HCT116 (cell line): Measurements from ENCODE around the gene CCDC83. TPM values are rescaled to one million over a fixed set of nuclear protein-coding genes. Genes with fewer than 3 reads are reported as not detected.

Source experiments
- ATAC-seq: fragments of 200-7000 bp; cut with Tn5 transposase; 2 replicates; pipeline ENCODE4 v1.9.1; 2020; ENCODE audit warnings: mild to moderate bottlenecking, moderate library complexity
- BruUV-seq: library from RNA; stranded (reverse); fragments of 400-500 nt; replicated peaks from 2 replicates; lab custom pipeline; 2021; lab: Mats Ljungman, UMichigan
- CTCF ChIA-PET: fragments of 300-600 bp; sonication (Branson Sonifier 250); formaldehyde crosslinking; loops from one replicate; lab custom pipeline; 2021; ENCODE audit warnings: antibody characterized with exemption; lab: Charles Lee
- POLR2A ChIA-PET: fragments of 300-600, 350-600 bp; sonication (Branson Sonifier 250); formaldehyde crosslinking; loops from one replicate; lab custom pipeline; 2021; ENCODE audit warnings: antibody characterized with exemption; lab: Charles Lee
- RAD21 ChIA-PET, 2 experiments: fragments of 300-600 bp; sonication (Branson Sonifier 250); formaldehyde crosslinking; loops; one replicate each; lab custom pipeline; 2023; ENCODE audit warnings: low total read pairs in 2 of 2; ENCODE audit not compliant: uncharacterized antibody in 2 of 2, unreplicated experiment in 2 of 2, low non-redundant PET in 1 of 2; lab: Charles Lee
- DNase-seq: peaks from one replicate; pipeline ENCODE4 v3.0.0-alpha.2; 2010; ENCODE audit warnings: low read depth, low spot score
- H2AFZ ChIP-seq: fragments of 200-600 bp; shearing (Covaris generic), sonication (generic); 2 replicates; pipeline ENCODE4 v1.6.1; 2017; ENCODE audit warnings: low read depth, mixed run types, mixed read lengths, antibody characterized with exemption, low read length; ENCODE audit not compliant: poor library complexity, severe bottlenecking
- H3K27ac ChIP-seq: 2 replicates; pipeline ENCODE4 v1.5.1; 2012; ENCODE audit warnings: low read depth, low read length
- H3K27me3 ChIP-seq: fragments of 200-600 bp; sonication (generic); 2 replicates; pipeline ENCODE4 v1.6.1; 2016; ENCODE audit warnings: mixed run types, low read length, mixed read lengths; ENCODE audit not compliant: insufficient read depth
- H3K36me3 ChIP-seq, 2 experiments: fragments of 200-500 bp in 1 of 2; fragments of 200-600 bp in 1 of 2; sonication (Bioruptor generic) in 1 of 2; sonication (generic) in 1 of 2; 2 replicates each; pipeline versions ENCODE4 v1.5.1 to v1.6.1; 2014 to 2016; ENCODE audit warnings: low read length in 2 of 2, inconsistent platforms in 1 of 2, mixed read lengths in 1 of 2, mixed run types in 1 of 2; ENCODE audit not compliant: insufficient read depth in 2 of 2, control insufficient read depth in 1 of 2
- H3K4me1 ChIP-seq, 2 experiments: fragments of 200-600 bp in 1 of 2; sonication (generic) in 1 of 2; 2 replicates each; pipeline versions ENCODE4 v1.5.1 to v1.6.1; 2012 to 2017; ENCODE audit warnings: low read length in 2 of 2, inconsistent platforms in 1 of 2, mild to moderate bottlenecking in 1 of 2, mixed read lengths in 1 of 2, mixed run types in 1 of 2, moderate library complexity in 1 of 2; ENCODE audit not compliant: insufficient read depth in 2 of 2, control insufficient read depth in 1 of 2
- H3K4me2 ChIP-seq: fragments of 200-600 bp; sonication (generic); 2 replicates; pipeline ENCODE4 v1.6.1; 2017; ENCODE audit warnings: mixed run types, low read length, mixed read lengths
- H3K4me3 ChIP-seq, 2 experiments: fragments of 200-600 bp in 1 of 2; sonication (generic) in 1 of 2; replicated peaks in 1 of 2; 2 replicates each; pipeline ENCODE4 v1.5.1; 2011 to 2016; ENCODE audit warnings: low read length in 2 of 2, control low read depth in 1 of 2, low read depth in 1 of 2, mild to moderate bottlenecking in 1 of 2, mixed read lengths in 1 of 2, mixed run types in 1 of 2
- H3K79me2 ChIP-seq: fragments of 200-600 bp; sonication (generic); 2 replicates; pipeline ENCODE4 v1.6.1; 2017; ENCODE audit warnings: mild to moderate bottlenecking, mixed run types, low read length, moderate library complexity, mixed read lengths; ENCODE audit not compliant: insufficient read depth
- H3K9ac ChIP-seq: fragments of 200-600 bp; sonication (generic); 2 replicates; pipeline ENCODE4 v1.6.1; 2016; ENCODE audit warnings: low read length, mixed read lengths
- H3K9me2 ChIP-seq: fragments of 200-600 bp; sonication (generic), shearing (Covaris generic); 2 replicates; pipeline ENCODE4 v1.6.1; 2017; ENCODE audit warnings: mixed run types, mild to moderate bottlenecking, moderate library complexity; ENCODE audit not compliant: insufficient read depth
- H3K9me3 ChIP-seq, 2 experiments: fragments of 200-500 bp in 1 of 2; fragments of 200-600 bp in 1 of 2; sonication (Bioruptor generic) in 1 of 2; sonication (generic) in 1 of 2; 2 replicates each; pipeline ENCODE4 v1.6.1; 2014 to 2017; ENCODE audit warnings: low read length in 2 of 2, mixed read lengths in 2 of 2, inconsistent platforms in 1 of 2, low read depth in 1 of 2, mild to moderate bottlenecking in 1 of 2, mixed run types in 1 of 2, moderate library complexity in 1 of 2; ENCODE audit not compliant: control insufficient read depth in 1 of 2, insufficient read depth in 1 of 2
- H4K20me1 ChIP-seq: fragments of 200-600 bp; sonication (generic), shearing (Covaris generic); 2 replicates; pipeline ENCODE4 v1.6.1; 2017; ENCODE audit warnings: mixed run types, mild to moderate bottlenecking, moderate library complexity; ENCODE audit not compliant: insufficient read depth
- ATF3 ChIP-seq: IDR thresholded peaks from 2 replicates; pipeline ENCODE4 v1.6.1; 2012
- CTCF ChIP-seq, 3 experiments: fragments of 200-600 bp in 1 of 3; sonication (generic) in 1 of 3; IDR thresholded peaks in 2 of 3; conservative IDR thresholded peaks in 1 of 3; 2 replicates each; pipeline ENCODE4 v1.5.1; 2012 to 2017; ENCODE audit warnings: low read depth in 2 of 3, low read length in 2 of 3, antibody characterized with exemption in 1 of 3, borderline replicate concordance in 1 of 3, control low read depth in 1 of 3, mild to moderate bottlenecking in 1 of 3, mixed read lengths in 1 of 3, mixed run types in 1 of 3, moderate library complexity in 1 of 3; ENCODE audit not compliant: insufficient read depth in 1 of 3
- EGR1 ChIP-seq: IDR thresholded peaks from 2 replicates; pipeline ENCODE4 v1.6.1; 2012; ENCODE audit warnings: low read depth
- ELF1 ChIP-seq: IDR thresholded peaks from 2 replicates; pipeline ENCODE4 v1.6.1; 2012; ENCODE audit warnings: low read depth, borderline replicate concordance
- EZH2 ChIP-seq: fragments of 200-600 bp; sonication (generic); IDR thresholded peaks from 2 replicates; pipeline ENCODE4 v1.6.1; 2017; ENCODE audit warnings: antibody characterized with exemption, mixed run types
- FOSL1 ChIP-seq: IDR thresholded peaks from 2 replicates; pipeline ENCODE4 v1.6.1; 2012; ENCODE audit warnings: low read depth
- JUND ChIP-seq: IDR thresholded peaks from 2 replicates; pipeline ENCODE4 v1.6.1; 2012
- POLR2A ChIP-seq: IDR thresholded peaks from 2 replicates; pipeline ENCODE4 v1.7.0; 2011; ENCODE audit warnings: borderline replicate concordance; ENCODE audit not compliant: insufficient read depth, insufficient read length; ENCODE audit errors: extremely low read depth
- POLR2AphosphoS5 ChIP-seq: IDR thresholded peaks from 2 replicates; pipeline ENCODE4 v1.6.1; 2011; ENCODE audit warnings: mild to moderate bottlenecking, low read depth, low read length, moderate library complexity
- RAD21 ChIP-seq: IDR thresholded peaks from 2 replicates; pipeline ENCODE4 v1.6.1; 2012; ENCODE audit warnings: low read depth, mild to moderate bottlenecking
- SP1 ChIP-seq: IDR thresholded peaks from 2 replicates; pipeline ENCODE4 v1.6.1; 2012; ENCODE audit warnings: low read depth
- SRF ChIP-seq: IDR thresholded peaks from 2 replicates; pipeline ENCODE4 v1.6.1; 2012; ENCODE audit warnings: low read depth
- TCF7L2 ChIP-seq: IDR thresholded peaks from 2 replicates; pipeline ENCODE4 v1.7.0; 2011; ENCODE audit warnings: borderline replicate concordance, inconsistent platforms; ENCODE audit not compliant: insufficient read depth, insufficient read length; ENCODE audit errors: extremely low read depth
- YY1 ChIP-seq: IDR thresholded peaks from 2 replicates; pipeline ENCODE4 v1.6.1; 2011; ENCODE audit warnings: low read length, low read depth, moderate library complexity, mild to moderate bottlenecking; ENCODE audit not compliant: insufficient replicate concordance; ENCODE audit errors: extremely low read depth
- ZBTB33 ChIP-seq: IDR thresholded peaks from 2 replicates; pipeline ENCODE4 v1.6.1; 2011; ENCODE audit warnings: mild to moderate bottlenecking, low read length, moderate library complexity; ENCODE audit not compliant: insufficient replicate concordance; ENCODE audit errors: extremely low read depth
- ZFX ChIP-seq: fragments of 450-650 bp; IDR thresholded peaks from 2 replicates; pipeline ENCODE4 v1.6.1; 2017
- ZNF274 ChIP-seq: fragments of 200-500 bp; sonication (Bioruptor generic); IDR thresholded peaks from 2 replicates; pipeline ENCODE4 v1.6.1; 2014; ENCODE audit warnings: mild to moderate bottlenecking, low read depth, low read length, inconsistent platforms
- intact Hi-C: fragments of 100-400 bp; cut with micrococcal nuclease; formaldehyde crosslinking; loops from 2 replicates; pipeline ENCODE4 v1.10.0; 2022
- total RNA-seq: library from RNA; stranded (reverse); gene quantifications from one replicate; pipeline ENCODE4 v1.2.1, GENCODE V29; 2021; ENCODE audit not compliant: unreplicated experiment

Gene CCDC83
- total RNA-seq, 1 experiment from 2014 or later: not detected

DNA sequence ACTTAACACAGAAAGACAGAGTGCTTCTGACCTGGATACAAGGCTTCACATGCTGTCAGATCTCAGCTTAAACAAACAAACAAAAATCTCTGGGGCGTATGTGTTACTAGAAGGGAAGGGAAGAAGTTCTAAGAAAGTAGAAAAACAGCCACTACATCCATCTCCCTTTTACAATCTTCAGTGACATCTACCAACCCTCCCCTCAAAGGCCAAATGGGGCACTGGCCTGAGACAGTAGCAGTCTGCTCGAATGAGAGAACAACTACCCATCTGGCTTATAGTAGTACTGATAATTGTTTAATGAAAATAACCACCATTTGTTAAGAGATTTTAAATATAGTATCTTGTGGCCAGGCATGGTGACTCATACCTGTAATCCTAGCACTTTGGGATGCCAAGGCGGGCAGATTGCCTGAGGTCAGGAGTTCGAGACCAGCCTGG is 29.4 kb downstream of the CCDC83 start:
- POLR2A ChIA-PET: no interaction called here
- no peaks in the 10 kb centered on the region for H3K27me3 ChIP-seq
- no peak overlapping the region for H3K27ac ChIP-seq
- H3K4me3 ChIP-seq: no peak overlapping the region
- DNase-seq (no peak), ATAC-seq (0 out of 2 replicates have a peak, but pooled peaks have one; percentile 30)
- no TSS peak for BruUV-seq
- H3K4me2 ChIP-seq: peak overlapping the region; percentile 55
- intact Hi-C loops: no loop called here
- RAD21 ChIA-PET: no interaction called here
- TF ChIP-seq TCF7L2 (no peak), POLR2AphosphoS5 (no peak), SRF (no peak), ZNF274 (no peak), RAD21 (no peak), ZBTB33 (no peak), ATF3 (no peak), EGR1 (no peak), CTCF (IDR thresholded peaks at IDR 0.05 in 2 of 3, conservative IDR thresholded peaks at IDR 0.05 in 1 of 3; ENCODE audit: borderline replicate concordance in 1 of 3, insufficient read depth in 1 of 3, low read depth in 2 of 3, low read length in 2 of 3) (no peak), JUND (no peak), EZH2 (no peak), SP1 (no peak), ELF1 (no peak), FOSL1 (no peak), YY1 (no peak), POLR2A (no peak), ZFX (no peak)
- peaks cover 16 to 22% of the 10 kb centered on the region in 2 experiments for H3K4me1 ChIP-seq
- H3K36me3 ChIP-seq: no peaks in the 10 kb centered on the region
- CTCF ChIA-PET: no interaction called here
- no peaks in the 10 kb centered on the region for H4K20me1 ChIP-seq
- no peaks in the 10 kb centered on the region for H3K79me2 ChIP-seq
- no peak overlapping the region for H2AFZ ChIP-seq
- H3K9me3 ChIP-seq: no peaks in the 10 kb centered on the region
- no peaks in the 10 kb centered on the region for H3K9me2 ChIP-seq
- no peak overlapping the region for H3K9ac ChIP-seq
